ENCODE measurements around the gene MAEA.

The MAEA gene

GRCh38 chr4:1264942-1265341, 24.7 kb upstream of the MAEA start:
- no peak for TF ChIP-seq CTCF (IDR thresholded peaks at IDR 0.05; ENCODE audit: insufficient read depth, low read length, poor library complexity, severe bottlenecking)
- no peak for TF ChIP-seq EZH2phosphoT487 (conservative IDR thresholded peaks at IDR 0.05; ENCODE audit: low read length)
- no peaks in the 10 kb centered on the region for H3K36me3 ChIP-seq (ENCODE audit: low read length)
- no peak overlapping the region for H3K4me2 ChIP-seq (ENCODE audit: low read depth, low read length, poor library complexity, severe bottlenecking)

GRCh38 chr4:1265351-1265750, 24.3 kb upstream of the MAEA start:
- Histone ChIP-seq H2AFZ (ENCODE audit: low read depth, low read length, severe bottlenecking) (no peak overlapping the region), H3K9me2 (replicated peaks; ENCODE audit: insufficient read depth, low read length) (no peaks in the 10 kb centered on the region), H3K9me3 (ENCODE audit: insufficient read depth, low read length) (no peaks in the 10 kb centered on the region), H3K9ac (ENCODE audit: low read length) (no peak overlapping the region), H3K4me3 (ENCODE audit: insufficient read depth, low read length, poor library complexity, severe bottlenecking) (no peak overlapping the region), H3K27me3 (ENCODE audit: low read length) (no peaks in the 10 kb centered on the region), H3F3A (ENCODE audit: insufficient read depth) (peaks cover 11% of the 10 kb centered on the region; the same call in 1 of the 2 replicates), H3K27ac (ENCODE audit: low read depth, low read length) (no peak overlapping the region), H3K4me2 (ENCODE audit: low read depth, low read length, poor library complexity, severe bottlenecking) (no peak overlapping the region), H3K36me3 (ENCODE audit: low read length) (no peaks in the 10 kb centered on the region), H4K20me1 (ENCODE audit: low read depth, low read length) (no peaks in the 10 kb centered on the region), H3K79me2 (ENCODE audit: insufficient read depth, low read length) (no peaks in the 10 kb centered on the region)
- no peak for TF ChIP-seq CTCF (IDR thresholded peaks at IDR 0.05; ENCODE audit: insufficient read depth, low read length, poor library complexity, severe bottlenecking)
- TF ChIP-seq EZH2phosphoT487 (conservative IDR thresholded peaks at IDR 0.05; ENCODE audit: low read length) = no peak

More at GRCh38 chr4:1264942-1265341, 24.7 kb upstream of the MAEA start:
- no peak overlapping the region for H3K4me3 ChIP-seq (ENCODE audit: insufficient read depth, low read length, poor library complexity, severe bottlenecking)
- no peaks in the 10 kb centered on the region for H4K20me1 ChIP-seq (ENCODE audit: low read depth, low read length)
- H3F3A ChIP-seq (ENCODE audit: insufficient read depth) = peaks cover 9% of the 10 kb centered on the region; the same call in 1 of the 2 replicates
- no peaks in the 10 kb centered on the region for H3K9me3 ChIP-seq (ENCODE audit: insufficient read depth, low read length)
- H2AFZ ChIP-seq (ENCODE audit: low read depth, low read length, severe bottlenecking) = no peak overlapping the region
- no peaks in the 10 kb centered on the region for H3K27me3 ChIP-seq (ENCODE audit: low read length)
- H3K27ac ChIP-seq (ENCODE audit: low read depth, low read length) = no peak overlapping the region
- no peaks in the 10 kb centered on the region for H3K79me2 ChIP-seq (ENCODE audit: insufficient read depth, low read length)
- no peaks in the 10 kb centered on the region for H3K9me2 ChIP-seq (replicated peaks; ENCODE audit: insufficient read depth, low read length)
- H3K9ac ChIP-seq (ENCODE audit: low read length) = no peak overlapping the region

GRCh38 chr4:1266881-1267763, 22.6 kb upstream of the MAEA start:
- peak overlapping the region; percentile 65 for H2AFZ ChIP-seq (ENCODE audit: low read depth, low read length, severe bottlenecking)
- no peaks in the 10 kb centered on the region for H3K36me3 ChIP-seq (ENCODE audit: low read length)
- peak overlapping the region; percentile 20 for H3K4me3 ChIP-seq (ENCODE audit: insufficient read depth, low read length, poor library complexity, severe bottlenecking)
- H3K4me2 ChIP-seq (ENCODE audit: low read depth, low read length, poor library complexity, severe bottlenecking) = peak overlapping the region; percentile 65
- H3K9ac ChIP-seq (ENCODE audit: low read length) = peak overlapping the region; percentile 39
- H3K9me3 ChIP-seq (ENCODE audit: insufficient read depth, low read length) = no peaks in the 10 kb centered on the region
- no peaks in the 10 kb centered on the region for H3K79me2 ChIP-seq (ENCODE audit: insufficient read depth, low read length)
- no peaks in the 10 kb centered on the region for H4K20me1 ChIP-seq (ENCODE audit: low read depth, low read length)
- peaks cover 11% of the 10 kb centered on the region; the same call in 1 of the 2 replicates for H3F3A ChIP-seq (ENCODE audit: insufficient read depth)
- TF ChIP-seq EZH2phosphoT487 (conservative IDR thresholded peaks at IDR 0.05; ENCODE audit: low read length) (no peak), CTCF (IDR thresholded peaks at IDR 0.05; ENCODE audit: insufficient read depth, low read length, poor library complexity, severe bottlenecking) (no peak)
- H3K9me2 ChIP-seq (replicated peaks; ENCODE audit: insufficient read depth, low read length) = no peaks in the 10 kb centered on the region
- H3K27ac ChIP-seq (ENCODE audit: low read depth, low read length) = peak overlapping the region; percentile 76
- H3K27me3 ChIP-seq (ENCODE audit: low read length) = no peaks in the 10 kb centered on the region
